HG03196 (cell line): Measurements from ENCODE around the gene ZEB2.

ENCODE experiments used
- ATAC-seq: cut with Tn5 transposase; IDR thresholded peaks from one replicate; pipeline ENCODE4 v1.9.1; 2021; ENCODE audit not compliant: unreplicated experiment

Gene ZEB2

DNA sequence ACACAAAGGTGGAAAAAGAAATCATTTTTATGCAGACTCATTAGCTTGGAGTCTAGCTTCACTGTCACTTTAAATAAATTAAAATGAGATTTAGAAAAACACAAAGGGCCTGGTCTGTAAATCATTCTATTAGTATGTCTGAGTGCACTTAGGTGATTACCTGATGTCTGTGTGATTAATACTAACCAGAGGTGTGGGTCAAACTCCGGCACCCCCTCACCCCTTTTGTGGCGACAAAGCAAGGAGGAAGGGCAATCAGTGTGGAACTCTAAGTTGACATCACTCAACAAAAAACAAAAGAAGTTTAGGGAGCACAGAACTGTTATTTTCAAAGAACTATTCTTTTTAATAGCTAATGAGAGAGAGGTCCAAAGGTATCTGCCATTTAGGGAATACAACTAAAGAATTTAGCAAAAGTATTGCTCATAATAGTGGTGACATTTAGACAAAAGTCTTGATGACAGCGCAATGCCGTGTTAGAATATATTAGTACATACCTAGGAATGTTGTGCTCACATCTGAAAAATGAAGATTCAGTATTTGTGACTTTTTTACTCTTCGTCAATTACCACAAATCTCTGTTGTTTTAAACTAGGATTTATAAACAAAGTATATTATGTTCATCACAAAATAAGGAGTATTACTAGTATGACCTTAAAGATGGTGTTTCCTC, 66.3 kb downstream of the ZEB2 start:
- no peak for ATAC-seq

DNA sequence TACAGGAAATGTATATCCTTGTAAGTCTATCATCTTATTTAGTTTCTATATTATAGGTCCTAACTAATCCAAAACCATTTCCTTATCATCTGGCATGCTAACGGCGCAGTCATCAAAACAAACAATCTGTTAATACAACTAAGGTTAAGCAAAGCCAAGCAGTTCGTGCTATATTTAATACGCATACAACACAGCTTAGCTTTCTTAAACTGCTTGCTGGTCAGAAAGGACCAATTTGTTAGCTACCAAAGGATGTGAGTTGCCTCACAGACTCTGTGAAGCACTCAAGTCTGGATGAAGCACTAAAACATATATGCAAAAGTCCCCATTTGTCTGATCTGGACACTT, 67.0 kb downstream of the ZEB2 start:
- ATAC-seq = no peak

DNA sequence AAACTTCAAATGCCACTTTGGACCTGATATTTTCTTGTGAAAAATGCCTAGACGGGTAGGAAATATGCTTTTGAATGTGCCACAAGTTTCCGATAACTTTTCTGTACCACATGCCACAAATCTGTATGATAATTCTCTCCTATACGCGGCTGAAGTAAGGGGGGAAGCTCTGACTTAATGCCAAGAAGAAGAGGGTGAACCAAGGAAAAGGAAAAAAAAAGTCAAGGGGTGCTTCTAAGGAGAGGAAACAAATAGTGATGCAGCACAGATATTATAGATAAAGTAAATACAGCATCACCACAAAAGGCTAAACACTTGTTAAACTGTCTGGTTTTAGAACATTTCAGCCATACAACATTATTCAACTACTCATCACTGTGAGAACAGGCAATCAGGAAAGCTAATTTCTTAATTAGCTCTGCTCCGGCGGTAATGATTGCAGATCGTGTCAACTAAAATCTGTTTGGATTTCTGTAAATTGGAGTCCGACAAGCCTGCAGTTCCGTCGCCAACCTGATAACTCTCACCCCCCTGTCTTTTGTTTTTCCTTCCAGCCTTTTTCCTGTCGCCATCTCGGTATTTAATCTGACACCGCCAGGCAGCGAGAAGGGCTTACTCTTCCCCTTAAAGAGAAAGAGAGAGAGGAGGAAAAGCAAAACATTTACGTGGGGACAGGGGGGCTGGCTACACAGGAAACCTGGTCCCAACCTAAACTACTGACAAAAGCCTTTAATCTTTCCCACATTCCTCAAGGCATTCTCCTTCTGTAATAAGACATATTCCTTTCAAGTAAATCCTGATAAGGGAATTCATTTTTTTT, 67.5 kb downstream of the ZEB2 start:
- ATAC-seq = no peak

DNA sequence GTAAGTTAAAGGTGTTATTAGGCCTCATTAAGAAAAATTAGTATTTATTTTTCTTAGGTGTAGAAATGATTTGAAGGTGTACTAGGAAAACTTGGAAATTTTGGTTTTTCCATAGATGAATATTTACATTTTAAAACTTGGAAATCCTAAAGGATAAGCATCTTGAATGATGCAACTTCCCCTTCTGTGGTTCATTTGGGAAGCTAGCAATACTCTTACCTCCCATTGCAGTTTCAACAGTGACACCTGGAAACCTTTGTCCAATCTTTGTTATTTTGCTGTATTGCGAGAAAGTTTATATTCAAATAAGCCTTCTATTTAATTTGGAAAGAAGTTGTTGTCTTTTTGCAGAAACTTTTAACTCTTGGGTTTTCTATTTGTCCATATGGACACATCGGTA, 68.5 kb downstream of the ZEB2 start:
- ATAC-seq = no peak

DNA sequence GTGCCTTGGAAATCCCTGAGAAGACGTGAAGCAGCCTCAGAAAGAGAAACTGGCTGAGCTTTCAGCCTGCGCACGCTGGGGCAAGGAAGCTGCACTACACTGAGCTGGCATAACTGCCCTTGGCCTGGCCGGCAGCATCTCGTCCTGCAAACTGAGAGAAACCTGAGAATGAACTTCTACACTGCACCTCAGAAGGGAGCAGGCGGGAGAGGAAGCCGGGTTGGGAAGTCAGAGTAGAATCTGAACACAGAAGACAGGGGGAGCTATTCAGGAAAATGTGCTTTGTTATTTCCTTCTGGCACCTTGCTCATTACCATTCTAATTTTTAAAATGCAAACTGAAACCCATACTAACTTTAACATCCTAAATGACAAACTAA, 70.9 kb downstream of the ZEB2 start:
- ATAC-seq = no peak

DNA sequence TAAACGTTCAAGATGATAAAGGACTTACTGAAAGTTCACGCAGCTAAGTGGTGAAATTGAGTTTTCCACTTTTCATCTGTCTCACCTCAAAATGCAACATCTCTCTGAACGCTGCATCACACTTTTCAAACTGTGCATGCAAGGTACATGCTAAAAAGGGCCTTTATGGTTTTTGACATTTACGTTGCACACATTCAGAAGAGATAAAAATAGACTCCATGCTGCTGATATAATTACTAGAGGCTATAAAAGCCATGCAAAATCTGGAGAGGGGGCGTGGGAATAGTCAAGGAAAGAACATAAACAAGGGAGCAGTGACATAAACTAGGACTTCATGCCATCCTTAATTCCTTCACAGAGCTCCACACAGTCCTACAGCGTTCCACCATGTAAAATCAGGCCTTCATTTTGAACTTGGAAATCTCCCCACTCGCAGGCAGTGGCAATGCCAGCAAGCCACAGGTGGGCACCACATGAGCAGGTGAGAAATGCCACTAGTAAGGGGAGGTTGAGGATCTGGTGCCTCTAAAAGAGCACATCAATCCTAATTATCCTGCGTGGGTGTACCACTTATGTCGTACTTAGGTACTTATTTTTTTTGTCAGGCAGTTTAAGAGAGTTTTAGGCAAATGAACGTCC, 71.4 kb downstream of the ZEB2 start:
- no peak for ATAC-seq

DNA sequence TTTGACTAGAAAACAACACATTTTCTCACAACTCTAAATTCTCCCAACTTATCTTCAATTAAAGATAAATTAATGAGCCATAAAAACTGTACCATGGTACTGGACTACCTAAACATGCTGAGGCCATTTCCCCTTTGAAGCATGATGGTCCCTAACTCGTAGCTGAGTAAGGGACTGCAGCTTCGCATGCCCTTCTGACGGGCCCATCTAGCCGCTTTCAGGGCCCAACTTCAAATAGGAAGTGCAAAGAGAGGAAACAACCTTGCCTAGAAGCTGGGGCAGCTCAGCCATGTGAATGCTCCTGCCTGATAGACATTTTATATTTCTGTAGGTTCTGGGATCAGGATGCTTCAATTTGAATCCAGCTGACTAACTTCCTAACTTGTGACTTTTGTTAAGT, 72.4 kb downstream of the ZEB2 start:
- no peak for ATAC-seq

DNA sequence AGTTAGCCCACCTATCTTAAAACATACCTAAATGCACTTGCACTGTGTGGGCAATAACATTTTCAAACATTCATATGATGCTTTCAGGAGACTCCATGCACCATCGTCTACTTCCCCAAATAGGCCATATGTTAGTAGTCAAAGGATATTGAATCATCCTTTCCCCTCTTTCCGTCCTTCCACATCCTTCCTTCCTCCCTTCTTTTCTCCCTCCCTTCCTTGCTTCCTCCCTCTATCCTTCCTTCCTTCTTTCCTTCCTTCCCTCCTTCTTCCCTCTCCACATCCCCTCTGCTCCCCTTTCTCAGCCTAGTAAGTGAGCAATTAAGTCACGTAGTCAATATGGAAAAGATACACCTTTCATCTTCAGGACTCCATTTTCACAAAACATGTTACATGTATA, 73.8 kb downstream of the ZEB2 start:
- ATAC-seq = no peak

DNA sequence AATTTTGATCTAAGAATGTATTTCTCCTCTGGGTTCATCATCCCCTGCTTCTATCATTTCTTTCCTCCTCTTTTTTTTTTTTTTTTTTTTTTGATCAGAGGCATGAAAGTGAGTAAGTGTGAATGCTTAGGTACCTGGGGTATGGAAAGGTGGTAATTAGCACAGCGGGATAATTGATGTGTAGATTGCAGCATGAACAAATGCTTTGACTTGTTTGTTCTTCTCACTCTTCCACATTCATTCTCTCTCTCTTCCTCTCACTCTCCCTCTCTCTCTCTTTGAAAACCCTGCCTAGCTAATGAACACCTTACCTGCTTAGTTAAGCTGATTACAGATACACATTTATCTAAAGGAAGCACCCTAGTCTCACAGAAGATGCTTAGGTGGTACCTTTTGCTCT, 74.7 kb downstream of the ZEB2 start:
- no peak for ATAC-seq

DNA sequence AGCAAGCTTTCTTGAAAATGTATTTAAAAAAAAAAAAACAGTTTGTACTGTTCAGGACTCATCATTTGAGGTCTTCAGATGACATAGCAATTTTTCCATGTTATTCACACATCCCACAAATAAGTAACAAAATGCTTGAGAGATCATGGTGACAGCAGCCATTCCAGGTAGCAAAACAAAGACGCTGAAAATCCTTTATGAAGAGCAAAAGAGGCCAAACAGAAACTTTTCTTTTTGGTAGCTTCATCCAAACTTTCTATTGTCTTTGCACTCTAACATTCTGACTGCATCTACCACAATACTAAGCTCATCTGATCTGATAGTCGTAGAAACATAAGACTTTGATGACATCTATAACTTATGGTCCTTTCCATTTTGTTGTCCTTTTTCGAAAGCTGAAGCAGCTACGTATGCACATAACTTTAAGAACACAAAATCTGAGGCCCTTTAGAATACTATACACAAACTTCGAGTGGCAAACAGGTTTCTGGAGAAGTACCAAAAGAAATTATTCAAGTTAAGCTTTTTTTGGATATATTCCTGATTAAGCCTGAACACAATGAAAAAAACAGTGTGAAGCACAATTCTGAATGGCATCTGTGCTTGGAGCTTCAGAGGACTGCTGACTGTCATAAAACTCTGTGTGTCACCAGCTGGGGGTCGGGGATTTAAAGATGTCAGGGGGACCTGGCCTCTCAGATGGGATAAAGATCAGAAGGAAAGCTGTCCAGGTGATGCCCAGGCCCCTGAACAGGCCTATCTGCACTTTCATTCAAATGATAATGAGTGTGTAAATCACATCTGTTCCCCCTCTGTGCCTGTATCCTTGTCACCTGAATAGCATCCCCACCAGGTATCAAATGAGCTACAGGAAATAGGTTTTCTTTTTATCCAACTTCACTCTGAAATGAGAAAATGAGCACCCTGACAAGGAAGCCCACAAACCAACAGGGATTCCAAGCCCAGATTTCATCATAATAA, 75.8 kb downstream of the ZEB2 start:
- no peak for ATAC-seq

DNA sequence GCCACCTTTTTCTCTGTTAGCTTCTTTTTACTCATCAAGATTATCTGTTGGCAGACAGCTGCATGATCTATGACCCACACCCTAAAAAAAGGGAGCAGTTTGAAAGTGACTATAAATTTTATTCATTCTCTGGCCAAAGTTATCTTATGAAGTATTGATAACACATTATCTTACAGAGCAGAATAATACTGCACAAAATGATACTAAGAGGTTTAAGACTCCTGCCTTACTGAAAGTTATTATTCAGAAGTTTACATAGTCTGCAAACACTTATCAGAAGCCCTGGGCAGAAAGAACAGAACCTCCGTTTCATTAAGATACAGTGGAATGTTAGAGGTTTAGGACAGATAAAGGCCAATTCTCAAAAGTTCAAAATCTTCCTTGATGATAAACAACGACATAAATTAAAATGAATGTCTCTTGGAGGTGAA, 78.2 kb downstream of the ZEB2 start:
- ATAC-seq = no peak

DNA sequence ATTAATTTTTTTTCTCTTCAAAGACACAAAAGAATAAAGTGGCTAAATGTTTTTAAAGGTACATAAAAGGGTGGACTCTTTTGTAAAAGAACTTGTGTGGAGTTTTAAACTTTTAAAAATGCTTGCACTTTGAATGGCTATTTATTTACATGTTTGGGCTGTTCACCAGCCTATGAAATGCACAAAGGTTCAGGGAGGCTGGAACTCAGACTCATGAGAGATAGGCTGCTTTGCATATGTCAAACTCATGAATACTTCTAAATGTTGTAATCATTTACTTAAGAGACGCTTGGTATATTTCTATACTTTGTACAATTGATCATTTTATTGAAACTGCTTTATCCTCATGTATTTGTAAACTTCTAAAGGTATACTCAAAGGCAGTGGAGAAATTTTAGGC, 79.9 kb downstream of the ZEB2 start:
- ATAC-seq = no peak

DNA sequence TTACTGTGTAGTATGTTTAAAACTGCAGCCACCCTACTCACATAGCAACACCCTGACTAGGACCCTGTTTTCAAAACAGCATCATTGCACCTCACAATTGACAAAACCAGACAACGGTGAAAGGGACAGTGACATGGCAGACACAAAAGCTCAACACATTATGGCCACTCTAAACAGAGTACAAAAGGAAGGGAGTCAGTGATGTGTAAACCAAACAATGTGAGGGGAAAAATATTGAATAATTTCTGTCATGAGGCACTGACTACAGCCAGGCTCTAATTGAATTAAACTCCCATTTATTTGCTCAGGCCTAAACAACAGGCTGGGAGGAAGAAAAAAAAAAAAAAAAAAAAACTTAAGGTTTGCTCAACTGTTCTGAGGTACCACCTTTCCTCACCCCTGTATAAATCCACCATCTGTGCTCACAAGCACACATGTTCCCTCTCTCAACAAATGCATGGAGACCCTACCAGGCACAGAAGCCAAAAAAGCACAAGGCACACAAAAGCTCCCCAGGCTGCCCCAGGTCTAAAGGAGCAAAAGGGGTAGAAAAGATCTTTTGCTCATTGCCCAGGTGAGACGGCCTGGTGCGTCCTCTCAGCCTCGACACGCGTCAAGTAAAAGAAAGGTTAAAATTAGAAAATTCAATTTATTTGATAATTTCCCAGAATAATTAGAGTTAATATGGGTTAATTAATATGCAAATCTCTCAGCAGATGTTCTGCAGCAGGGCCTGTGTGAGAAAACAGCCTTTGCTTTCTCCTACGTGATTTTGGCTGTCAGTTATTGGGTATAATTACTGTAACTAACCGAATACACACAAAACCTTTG, 80.9 kb downstream of the ZEB2 start:
- no peak for ATAC-seq

DNA sequence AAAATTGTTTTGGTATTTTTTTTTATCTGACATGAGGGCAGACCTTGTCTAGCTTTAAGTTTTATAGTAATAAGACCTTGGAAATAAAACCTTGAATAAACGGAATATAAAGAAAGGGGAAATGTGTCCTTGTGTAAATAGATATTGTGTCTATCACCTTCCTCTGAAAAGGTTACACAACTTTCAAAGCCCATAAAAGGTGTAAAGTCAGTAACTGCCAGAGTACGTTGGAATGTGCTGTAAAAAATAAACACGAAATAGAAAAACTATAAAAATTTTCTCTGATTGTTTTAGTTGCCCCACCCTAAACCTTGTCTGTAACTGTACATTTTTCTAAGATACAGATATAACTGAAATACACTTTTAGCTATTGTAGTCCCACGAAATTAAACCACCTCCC, 82.3 kb downstream of the ZEB2 start:
- no peak for ATAC-seq

DNA sequence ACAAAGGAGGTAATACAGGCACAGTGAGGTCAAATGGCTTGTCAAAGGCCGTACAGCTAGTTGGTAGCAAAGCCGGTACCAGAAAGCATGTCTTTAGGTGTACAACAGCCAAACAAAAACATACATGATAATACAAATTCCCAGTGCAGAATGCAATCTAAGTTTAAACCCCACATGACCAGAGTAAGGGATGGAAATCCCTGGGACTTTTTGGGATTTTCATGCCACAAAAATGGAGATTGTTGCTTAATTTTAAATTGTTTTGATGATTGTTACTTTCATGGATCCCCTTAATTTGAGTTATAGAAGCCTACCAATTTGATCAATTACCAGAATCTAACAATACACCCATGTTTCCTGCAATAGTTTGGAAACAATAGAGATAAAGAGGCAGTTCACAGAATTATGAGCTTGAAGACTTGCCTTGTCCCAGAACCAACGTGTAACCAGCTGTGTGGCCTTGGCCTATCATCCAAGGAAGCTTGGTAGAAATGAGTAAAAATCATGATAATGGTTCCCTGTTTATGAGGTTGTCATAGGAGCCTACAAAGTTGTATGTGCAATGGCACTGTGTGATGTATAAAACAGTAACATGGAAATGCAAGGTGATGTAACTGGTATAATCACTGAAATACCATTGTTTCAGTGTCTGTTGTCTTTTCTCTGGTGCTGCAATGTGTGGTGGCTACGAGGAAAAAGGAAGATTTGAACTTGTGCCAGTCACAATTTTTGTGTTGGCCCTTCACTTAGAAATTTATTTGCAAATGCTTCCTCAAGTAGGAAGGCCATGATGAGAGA, 85.3 kb downstream of the ZEB2 start:
- no peak for ATAC-seq

DNA sequence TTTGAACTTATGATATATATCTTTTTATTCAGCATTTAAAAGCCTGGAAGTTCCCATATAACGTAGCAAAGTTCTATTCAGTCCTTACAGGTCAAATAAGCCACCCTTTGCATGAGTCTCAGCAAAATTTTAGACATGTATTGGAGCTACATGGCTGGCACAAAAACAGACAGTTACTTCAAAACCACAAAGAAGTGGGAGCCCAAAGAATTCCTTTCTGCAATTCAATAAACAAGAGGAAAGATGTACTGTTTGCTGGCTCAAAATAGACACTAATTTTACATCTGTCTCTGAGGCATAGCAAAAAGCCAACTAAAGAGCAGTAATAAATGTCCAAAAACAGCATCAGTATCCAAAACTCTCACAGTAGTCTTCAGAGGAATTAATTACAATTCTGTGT, 87.0 kb downstream of the ZEB2 start:
- no peak for ATAC-seq

DNA sequence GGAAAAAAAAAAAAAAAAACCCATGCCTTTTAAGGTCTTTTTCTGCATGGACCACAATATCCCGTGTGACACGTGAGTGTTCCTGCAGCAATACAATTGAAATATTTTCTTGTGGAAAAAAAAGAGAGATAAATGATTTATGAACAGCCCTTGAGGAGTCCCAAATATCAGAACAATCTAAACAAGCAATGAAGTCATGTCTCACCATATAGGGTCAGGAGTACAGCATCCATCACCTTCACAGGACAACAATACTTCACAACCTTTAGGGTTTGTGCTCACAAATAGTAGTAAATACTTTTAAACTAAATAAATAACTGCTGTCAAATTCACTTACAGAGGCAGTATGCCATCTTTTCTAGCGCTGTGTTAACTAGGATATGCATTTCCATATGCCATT, 87.9 kb downstream of the ZEB2 start:
- no peak for ATAC-seq

DNA sequence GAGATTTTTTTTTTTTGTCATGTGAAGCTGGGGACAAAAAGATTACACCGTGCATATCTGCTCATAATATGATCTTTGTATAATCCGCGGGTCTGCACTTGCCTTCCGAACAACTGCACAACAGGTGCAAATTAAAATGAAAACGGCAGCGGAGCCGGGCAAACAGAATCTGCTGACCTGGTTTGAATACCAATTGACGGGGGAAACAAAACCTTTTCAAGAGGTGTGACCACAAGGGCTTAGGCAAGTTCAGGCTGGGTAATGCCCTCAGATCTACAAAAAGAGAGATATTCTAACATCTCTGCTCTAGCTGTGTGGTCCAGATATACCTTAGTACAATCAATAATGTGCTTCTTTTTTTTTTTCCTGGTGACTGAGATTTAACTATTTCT, 88.5 kb downstream of the ZEB2 start:
- no peak for ATAC-seq

DNA sequence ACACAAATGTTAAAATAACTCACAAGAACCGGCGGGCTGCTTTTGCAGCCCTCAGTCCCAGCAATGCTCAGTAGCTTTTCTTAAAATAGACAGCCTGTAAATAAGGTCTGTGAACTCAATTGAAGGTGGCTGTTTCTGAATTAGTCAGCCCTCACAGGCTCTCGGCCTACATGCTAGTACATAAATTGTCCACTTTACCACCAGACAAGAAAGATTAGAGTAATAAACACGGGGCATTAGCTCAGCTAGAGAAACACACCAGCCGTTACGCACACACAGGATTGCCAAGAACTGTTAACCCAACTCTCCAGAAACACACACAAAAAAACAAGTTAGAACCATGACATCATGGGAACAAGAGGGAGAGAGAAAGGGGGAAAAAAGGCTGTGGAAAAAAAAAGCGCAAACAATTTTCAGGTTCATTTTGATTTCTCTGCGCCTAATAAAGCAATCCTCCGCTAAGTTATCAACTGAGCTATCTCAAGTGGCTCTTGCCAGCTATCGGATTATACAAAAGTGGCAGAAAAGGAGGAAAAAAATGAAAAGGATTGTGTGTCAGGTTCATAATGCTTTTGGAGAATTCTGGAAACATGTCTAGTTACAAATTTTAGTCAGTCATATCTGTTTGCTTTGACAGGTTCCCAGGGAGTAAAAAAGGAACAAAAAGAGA, 89.1 kb downstream of the ZEB2 start:
- peak; percentile 84 for ATAC-seq
